ENCODE measurements around the gene ZNF132.
"Not testable (repeated sequence)": the region's sequence is repeated elsewhere in the genome, so short reads cannot be mapped to it uniquely, and the experiment has no call there.

- not testable (repeated sequence) for TF ChIP-seq CTCF, POLR2A (IDR thresholded peaks at IDR 0.05)
Observed at GRCh38 chr19:58403920-58404478, 36.0 kb downstream of the ZNF132 start.

All from testis (tissue), 2 donors.